HT-29 (cell line): ENCODE results near the gene ARFRP1. TPM values are rescaled to one million over a fixed set of nuclear protein-coding genes. Genes with fewer than 3 reads are reported as not detected.

Experiments used
- DNase-seq: peaks from one replicate; pipeline ENCODE4 v3.0.0-alpha.2; 2015; ENCODE audit warnings: low spot score
- total RNA-seq: library from RNA; depleted of rRNA; stranded (reverse); fragments of >200 nt; shearing (Covaris generic); gene quantifications from 2 replicates; pipeline ENCODE4 v1.2.3, GENCODE V29; 2014

The ARFRP1 gene
- total RNA-seq, 1 experiment from 2014 or later: 86.1 TPM

GRCh38 chr20:63691711-63692435 is 15.9 kb downstream of the ARFRP1 start:
- DNase-seq: no peak

DNA sequence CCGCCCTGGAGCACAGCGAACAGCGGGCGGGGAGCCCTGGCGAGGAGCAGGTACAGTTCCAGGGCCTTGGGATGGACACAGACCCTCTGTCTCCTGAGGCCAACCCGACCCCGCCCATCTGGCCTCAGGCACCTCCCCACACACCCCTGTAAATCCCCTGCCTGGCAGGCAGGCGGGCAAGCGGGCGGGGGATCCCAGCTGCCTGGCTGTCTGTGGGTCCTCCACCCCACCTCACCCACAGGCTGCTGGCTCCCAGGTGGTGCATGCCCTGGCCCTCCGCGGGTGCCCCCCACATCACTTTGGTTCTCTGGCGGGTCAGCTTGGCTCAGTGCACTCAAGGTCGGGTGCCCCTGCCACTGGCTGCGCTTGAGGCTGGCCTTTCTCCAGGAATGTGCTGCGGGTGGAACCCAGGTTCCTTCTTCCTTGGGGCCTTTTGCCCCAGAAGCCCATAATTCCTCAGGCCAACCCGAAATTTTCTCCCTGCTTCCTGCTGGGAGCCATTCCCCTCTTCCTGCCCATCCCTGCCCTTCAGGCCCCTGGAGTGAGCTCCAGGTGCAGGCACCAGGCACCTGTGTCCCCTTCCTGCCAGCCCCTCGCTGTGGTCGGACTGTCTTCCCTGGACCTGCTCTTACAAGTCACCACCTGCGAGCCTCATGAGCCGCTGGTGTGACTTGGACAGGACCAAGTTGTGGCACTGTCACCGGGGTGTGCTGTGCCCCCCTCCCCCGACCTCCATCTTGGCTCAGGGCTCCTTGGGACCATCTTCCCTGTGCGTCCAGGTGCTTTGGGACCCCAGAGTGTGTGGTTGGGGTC is 16.7 kb downstream of the ARFRP1 start:
- peak; percentile 69 for DNase-seq

DNA sequence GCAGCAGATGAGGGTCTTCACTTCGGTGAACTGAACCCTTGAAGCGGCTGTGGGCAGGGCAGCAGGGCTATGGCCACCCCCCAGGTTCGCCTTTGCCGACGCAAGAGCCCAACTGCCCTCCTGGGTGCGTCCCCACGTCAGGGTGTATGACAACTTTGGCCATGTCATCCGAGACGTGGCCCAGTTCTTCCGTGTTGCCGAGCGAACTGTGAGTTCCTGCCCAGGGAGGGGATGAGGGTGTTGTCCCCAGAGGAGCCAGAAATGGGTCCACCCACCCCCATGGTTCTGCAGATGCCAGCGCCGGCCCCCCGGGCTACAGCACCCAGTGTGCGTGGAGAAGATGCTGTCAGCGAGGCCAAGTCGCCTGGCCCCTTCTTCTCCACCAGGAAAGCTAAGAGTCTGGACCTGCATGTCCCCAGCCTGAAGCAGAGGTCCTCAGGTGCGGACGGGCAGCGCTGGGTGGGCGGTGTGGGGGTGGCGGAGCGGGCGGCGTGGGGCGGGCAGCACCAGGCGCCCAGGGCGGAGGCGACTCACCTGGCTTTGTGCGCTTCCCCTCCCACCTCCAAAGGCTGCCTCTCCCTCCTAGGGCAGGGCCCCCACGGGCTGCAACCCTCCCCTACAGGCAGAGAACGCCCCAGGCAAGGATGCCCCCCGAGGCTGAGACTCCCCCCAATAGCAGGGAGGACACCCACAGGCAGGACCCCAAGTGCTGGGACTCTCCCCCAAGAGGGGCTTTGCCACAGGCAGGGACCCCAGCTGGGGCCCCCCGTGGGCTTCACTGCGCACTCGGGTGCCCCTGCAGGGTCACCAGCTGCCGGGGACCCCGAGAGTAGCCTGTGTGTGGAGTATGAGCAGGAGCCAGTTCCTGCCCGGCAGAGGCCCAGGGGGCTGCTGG is 17.5 kb downstream of the ARFRP1 start:
- DNase-seq: no peak

GRCh38 chr20:63689046-63690002 is 18.5 kb downstream of the ARFRP1 start:
- DNase-seq: no peak

DNA sequence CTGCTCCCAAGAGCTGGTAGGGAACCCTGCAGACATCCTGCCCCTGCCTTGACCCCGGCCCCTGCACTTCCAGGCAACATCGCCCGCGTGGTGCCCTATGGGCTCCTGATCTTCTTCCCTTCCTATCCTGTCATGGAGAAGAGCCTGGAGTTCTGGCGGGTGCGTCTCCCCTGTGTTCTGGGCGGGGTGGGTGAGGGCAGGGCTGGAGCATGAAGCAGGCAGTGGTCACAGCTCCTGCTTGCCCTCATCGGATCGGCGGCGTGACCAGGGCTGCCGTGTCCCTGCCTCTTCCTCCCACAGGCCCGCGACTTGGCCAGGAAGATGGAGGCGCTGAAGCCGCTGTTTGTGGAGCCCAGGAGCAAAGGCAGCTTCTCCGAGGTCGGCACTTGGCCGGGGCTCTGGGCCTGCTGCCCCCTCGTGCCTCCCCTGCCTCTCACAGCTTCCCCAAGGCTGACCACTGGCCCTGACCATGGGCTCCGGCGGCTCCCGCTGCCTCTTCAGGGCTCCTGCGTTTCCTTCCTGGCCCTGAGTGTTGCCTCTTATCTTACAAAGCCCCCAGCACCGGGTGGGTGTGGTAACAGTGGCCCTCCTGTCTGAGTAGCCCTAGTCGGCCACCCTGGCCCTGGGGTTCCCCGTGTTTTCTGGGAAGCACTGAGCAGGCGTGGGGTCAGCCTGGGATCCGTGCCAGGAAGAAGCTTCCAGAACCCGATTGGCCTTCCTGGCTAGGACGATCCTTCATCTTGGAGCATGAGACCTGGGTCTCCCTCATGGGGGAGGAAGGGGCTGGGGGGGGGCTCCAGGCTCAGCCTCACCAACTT is 19.3 kb downstream of the ARFRP1 start:
- DNase-seq: no peak

GRCh38 chr20:63687419-63688178 is 20.2 kb downstream of the ARFRP1 start:
- DNase-seq: no peak

- peak; percentile 81 for DNase-seq
These were observed 21.1 kb downstream of the ARFRP1 start for GRCh38 chr20:63686492-63687321.

- no peak for DNase-seq
These were observed 21.7 kb downstream of the ARFRP1 start for GRCh38 chr20:63686094-63686491.

- no peak for DNase-seq
These were observed 22.3 kb downstream of the ARFRP1 start for GRCh38 chr20:63685269-63686026.

DNA sequence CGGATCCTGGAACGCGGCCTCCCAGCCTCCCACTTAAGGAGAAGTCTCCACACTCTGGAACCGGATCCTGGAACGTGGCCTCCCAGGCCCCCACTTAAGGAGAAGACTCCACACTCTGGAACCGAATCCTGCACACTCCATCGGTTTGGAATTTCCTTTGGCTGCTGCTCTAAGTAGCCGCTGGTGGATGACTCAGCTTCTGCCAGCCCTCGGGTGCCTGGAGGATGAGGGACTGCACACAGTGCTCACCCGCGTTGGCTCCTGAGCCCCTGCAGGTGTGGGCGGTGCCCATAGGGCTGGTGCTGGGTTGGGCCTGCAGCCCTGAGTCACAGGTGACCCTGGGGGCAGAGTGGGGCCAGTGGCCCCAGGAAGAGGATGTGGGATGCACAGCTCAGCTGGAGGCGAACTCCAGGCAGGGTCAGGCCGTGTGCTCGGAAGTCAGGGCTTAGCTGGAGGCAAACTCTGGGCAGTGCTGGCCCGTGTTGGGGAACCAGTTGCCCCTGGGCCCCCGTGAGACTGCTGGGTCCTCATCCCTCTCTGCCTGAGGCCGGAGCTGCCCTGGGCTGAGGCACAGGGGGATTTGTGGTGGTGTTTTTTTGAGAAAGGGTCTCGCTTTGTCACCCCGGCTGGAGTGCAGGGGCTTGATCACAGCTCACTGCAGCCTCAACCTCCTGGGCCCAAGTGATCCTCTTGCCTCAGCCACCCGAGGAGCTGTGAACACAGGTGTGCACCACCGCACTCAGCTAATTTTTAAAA is 25.2 kb downstream of the ARFRP1 start:
- peak; percentile 96 for DNase-seq

GRCh38 chr20:63681609-63682142 is 26.1 kb downstream of the ARFRP1 start:
- no peak for DNase-seq

GRCh38 chr20:63680857-63681608 is 26.7 kb downstream of the ARFRP1 start:
- no peak for DNase-seq

DNA sequence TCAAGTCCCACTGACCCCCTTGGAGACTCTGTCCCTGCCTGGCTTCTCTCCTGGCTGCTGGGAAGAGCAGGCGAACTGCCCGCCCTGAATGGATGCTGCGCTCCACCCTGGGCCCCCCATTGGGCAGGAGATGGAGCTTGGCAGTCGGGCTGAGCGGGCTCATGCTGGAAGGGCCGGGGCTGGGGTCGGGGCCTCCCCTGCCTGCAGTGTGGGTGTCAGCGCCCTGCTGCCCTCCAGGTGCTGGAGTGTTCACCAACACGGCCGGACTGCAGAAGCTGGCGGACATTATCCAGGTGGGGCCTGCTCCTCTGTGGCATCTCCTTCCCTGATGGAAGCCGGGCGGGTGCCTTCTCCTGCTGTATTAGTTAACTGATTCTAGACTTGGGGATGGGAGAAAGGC is 27.3 kb downstream of the ARFRP1 start:
- no peak for DNase-seq

- no peak for DNase-seq
These were observed 27.9 kb downstream of the ARFRP1 start for GRCh38 chr20:63679799-63680305.

DNA sequence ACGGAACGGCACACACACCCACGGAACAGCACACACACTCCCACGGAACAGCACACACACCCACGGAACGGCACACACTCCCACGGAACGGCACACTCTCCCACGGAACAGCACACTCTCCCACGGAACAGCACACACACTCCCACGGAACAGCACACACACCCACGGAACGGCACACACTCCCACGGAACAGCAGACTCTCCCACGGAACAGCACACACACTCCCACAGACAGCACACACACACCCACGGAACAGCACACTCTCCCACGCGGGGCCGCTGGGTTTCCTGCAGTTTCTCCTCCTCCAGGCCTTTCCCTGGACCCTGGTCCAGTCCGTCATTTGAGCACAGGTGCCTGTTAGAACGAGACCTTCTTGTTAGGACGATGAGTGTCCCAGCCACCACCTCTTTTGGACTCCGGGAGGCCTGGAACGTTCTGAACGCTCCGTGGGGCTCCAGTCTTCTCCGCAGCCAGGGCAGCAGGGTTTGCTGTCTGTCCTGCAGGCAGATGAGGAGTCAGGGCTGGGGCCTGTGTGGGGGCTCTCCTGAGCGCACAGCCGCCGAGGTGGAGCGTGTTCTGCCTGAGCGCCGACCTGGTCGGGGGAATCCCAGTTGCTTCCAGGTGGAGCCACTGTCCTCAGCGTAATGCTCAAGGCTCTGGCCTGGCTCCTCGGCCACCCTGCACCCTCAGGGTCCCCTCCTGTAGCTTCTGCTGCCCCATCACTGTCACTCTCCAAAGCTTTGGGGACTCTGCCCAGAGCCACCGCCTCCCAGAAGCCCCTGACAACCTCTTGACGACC is 28.9 kb downstream of the ARFRP1 start:
- no peak for DNase-seq
